ENCODE measurements around the gene OR10K2. TPM values are rescaled to one million over a fixed set of nuclear protein-coding genes. Genes with fewer than 3 reads are reported as not detected.

Gene OR10K2
- total and polyA plus RNA-seq, 8 donors, result not detected

DNA sequence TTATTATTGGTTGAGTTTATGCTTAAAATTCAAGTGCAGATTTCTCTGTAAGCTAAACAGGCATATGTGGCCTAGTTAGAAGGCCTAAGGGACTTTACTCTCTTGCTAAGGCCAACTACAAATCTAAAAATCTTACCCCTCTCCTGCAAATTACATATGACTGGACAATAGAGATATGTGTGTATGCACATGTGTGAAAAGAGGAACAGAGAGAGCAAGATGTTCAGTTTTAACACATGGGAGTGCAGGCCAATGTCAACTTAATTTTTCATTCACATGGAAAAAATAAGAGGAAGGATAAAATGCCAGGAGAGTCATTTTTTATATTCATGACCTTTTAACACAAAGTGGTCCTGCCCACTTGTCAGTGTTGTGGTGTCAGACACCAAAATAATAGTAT lies 8.5 kb downstream of the OR10K2 start:
- H3K4me3 ChIP-seq, result no peak overlapping the region
- intact Hi-C loops (cut with DNase I), result no loop called here
- no peak for ATAC-seq
- TF ChIP-seq, protein P1, sequence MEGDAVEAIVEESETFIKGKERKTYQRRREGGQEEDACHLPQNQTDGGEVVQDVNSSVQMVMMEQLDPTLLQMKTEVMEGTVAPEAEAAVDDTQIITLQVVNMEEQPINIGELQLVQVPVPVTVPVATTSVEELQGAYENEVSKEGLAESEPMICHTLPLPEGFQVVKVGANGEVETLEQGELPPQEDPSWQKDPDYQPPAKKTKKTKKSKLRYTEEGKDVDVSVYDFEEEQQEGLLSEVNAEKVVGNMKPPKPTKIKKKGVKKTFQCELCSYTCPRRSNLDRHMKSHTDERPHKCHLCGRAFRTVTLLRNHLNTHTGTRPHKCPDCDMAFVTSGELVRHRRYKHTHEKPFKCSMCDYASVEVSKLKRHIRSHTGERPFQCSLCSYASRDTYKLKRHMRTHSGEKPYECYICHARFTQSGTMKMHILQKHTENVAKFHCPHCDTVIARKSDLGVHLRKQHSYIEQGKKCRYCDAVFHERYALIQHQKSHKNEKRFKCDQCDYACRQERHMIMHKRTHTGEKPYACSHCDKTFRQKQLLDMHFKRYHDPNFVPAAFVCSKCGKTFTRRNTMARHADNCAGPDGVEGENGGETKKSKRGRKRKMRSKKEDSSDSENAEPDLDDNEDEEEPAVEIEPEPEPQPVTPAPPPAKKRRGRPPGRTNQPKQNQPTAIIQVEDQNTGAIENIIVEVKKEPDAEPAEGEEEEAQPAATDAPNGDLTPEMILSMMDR (IDR thresholded peaks at IDR 0.05), result no peak
- no peak overlapping the region for H3K27ac ChIP-seq
- peaks cover 0 to 3% (median 0%) of the 10 kb centered on the region in 4 donors for H3K27me3 ChIP-seq
- no peaks in the 10 kb centered on the region for H3K36me3 ChIP-seq
- no peak for DNase-seq
- H3K4me1 ChIP-seq, result no peaks in the 10 kb centered on the region
- H3K9me3 ChIP-seq, result no peaks in the 10 kb centered on the region
- FAIRE-seq, result no peak

DNA sequence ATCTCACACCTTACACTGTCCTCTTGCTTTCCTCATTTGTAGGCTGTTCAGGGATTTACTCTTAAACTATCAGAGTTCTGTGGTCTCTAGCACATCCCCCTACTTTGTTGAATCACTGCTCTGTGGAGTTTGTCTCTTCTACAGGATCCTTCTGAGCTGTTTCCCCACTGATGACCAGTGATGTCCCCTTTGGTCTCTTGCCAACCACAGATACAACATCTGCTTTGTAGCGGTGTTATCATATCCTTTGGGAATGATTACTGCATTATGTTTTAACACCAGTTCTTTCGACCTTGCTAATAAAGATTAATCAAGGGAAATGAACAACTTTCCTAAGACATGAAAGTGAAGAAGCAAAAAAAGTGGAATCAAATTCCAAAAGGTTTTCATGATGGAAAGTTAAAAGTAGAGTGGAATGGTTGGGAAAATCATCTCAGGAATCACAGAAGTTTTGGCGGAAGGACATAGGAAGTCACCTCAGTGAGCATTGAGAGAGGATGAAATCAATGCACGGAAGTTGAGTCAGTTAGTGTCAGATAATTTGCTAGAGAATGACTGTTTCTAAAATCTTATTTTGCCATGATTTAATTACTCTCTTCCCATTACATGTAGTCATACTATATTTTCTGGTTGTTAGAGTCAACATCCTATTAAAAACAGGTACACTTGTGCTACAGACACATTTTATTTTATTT lies 11.2 kb downstream of the OR10K2 start:
- Histone ChIP-seq H3K9me3 (no peaks in the 10 kb centered on the region), H3K4me1 (no peaks in the 10 kb centered on the region), H3K27me3 (peaks cover 0 to 6% (median 0%) of the 10 kb centered on the region in 4 donors), H3K36me3 (no peaks in the 10 kb centered on the region), H3K4me3 (no peak overlapping the region), H3K27ac (no peak overlapping the region)
- no peak for ATAC-seq
- DNase-seq, result no peak
- no peak for FAIRE-seq
- TF ChIP-seq, protein P1 (IDR thresholded peaks at IDR 0.05), result no peak
- 68 to 79% methylated on average over 4 of the region's 4 CpGs for WGBS, 2 donors
- intact Hi-C loops (cut with DNase I), result no loop called here

DNA sequence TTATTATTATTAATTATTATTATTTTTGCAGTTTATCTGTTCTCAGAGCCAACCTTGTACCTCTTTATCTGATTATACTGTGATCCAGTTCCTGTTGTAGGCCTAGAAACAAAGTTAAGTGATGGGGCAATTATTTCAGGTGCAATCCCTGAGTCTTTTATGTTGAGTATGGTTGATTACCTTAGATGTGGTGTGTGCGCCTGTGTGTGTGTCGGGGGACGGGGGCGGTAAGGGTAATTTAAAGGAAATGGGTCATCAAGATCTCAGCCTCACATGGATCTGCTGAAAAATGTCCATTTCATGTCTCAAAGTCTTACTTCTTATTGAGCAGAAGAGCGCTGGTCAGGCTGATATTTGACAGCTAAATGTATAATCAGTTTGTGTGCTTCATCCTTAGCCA lies 18.9 kb downstream of the OR10K2 start:
- Histone ChIP-seq H3K27ac (no peak overlapping the region), H3K9me3 (no peaks in the 10 kb centered on the region), H3K4me1 (no peaks in the 10 kb centered on the region), H3K27me3 (no peaks in the 10 kb centered on the region), H3K4me3 (no peak overlapping the region), H3K36me3 (no peaks in the 10 kb centered on the region)
- no peak for FAIRE-seq
- WGBS, 2 donors, result 73% methylated on average over 5 of the region's 5 CpGs
- TF ChIP-seq, protein P1 (IDR thresholded peaks at IDR 0.05), result no peak
- intact Hi-C loops (cut with DNase I), result no loop called here
- DNase-seq, result no peak
- ATAC-seq, result no peak

DNA sequence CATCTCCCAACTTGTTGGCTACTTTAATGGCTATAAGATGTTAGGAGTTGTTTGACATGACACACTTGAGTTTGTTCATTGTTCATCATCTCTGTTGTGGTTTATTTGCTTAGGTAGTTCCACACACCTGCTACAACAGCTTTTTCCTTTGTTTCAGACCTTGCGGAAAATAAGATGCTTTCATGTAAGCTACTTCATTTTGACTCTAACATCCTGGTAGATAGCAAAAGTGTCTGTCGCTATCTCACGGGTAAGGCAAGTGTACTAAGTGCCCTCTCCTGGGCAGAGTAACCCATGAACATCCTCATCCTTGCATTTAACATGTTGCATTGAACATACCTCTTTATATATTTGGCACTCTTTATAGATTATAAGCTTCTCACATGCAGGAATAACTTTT lies 25.2 kb downstream of the OR10K2 start:
- intact Hi-C loops (cut with DNase I), result no loop called here
- FAIRE-seq (no peak), DNase-seq (no peak)

More for the DNA sequence above, 25.2 kb downstream of the OR10K2 start:
- H3K9me3 ChIP-seq, result no peaks in the 10 kb centered on the region
- no peak overlapping the region for H3K27ac ChIP-seq
- WGBS, 2 donors, result 55 to 56% methylated on average over 3 of the region's 3 CpGs
- ATAC-seq, result no peak
- H3K4me1 ChIP-seq, result no peaks in the 10 kb centered on the region
- H3K27me3 ChIP-seq, result no peaks in the 10 kb centered on the region
- TF ChIP-seq, protein P1 (IDR thresholded peaks at IDR 0.05), result no peak
- H3K4me3 ChIP-seq, result no peak overlapping the region
- H3K36me3 ChIP-seq, result no peaks in the 10 kb centered on the region
